Measurements from ENCODE around the gene HPSE. TPM values are rescaled to one million over a fixed set of nuclear protein-coding genes. Genes with fewer than 3 reads are reported as not detected.
A peak's percentile ranks its signal among the peaks of the same experiment; 100 is the strongest.

The HPSE gene
- 1 to 10 TPM; 1.4 to 2.6 (median 1.7) TPM for polyA plus RNA-seq (ENCODE audit: insufficient read depth in 1 of 5, insufficient read length in 5 of 5, low replicate concordance in 1 of 5)
- long read RNA-seq, donor 1: 0 reads
- long read RNA-seq, donor 2: 0 reads
- long read RNA-seq, donor 3: 0 reads
- long read RNA-seq, donor 4, full-length matches to known transcripts: 1 of 1 reads
- long read RNA-seq, donor 4, partial matches to known transcripts: 0 of 1 reads
- long read RNA-seq, donor 4, other reads (novel, unspliced or antisense): 0 of 1 reads
- long read RNA-seq, donor 5: 0 reads
- long read RNA-seq, donor 6: 0 reads
- long read RNA-seq, donor 7, full-length matches to known transcripts: 1 of 1 reads
- long read RNA-seq, donor 7, partial matches to known transcripts: 0 of 1 reads
- long read RNA-seq, donor 7, other reads (novel, unspliced or antisense): 0 of 1 reads
- long read RNA-seq, donor 8: 0 reads

DNA sequence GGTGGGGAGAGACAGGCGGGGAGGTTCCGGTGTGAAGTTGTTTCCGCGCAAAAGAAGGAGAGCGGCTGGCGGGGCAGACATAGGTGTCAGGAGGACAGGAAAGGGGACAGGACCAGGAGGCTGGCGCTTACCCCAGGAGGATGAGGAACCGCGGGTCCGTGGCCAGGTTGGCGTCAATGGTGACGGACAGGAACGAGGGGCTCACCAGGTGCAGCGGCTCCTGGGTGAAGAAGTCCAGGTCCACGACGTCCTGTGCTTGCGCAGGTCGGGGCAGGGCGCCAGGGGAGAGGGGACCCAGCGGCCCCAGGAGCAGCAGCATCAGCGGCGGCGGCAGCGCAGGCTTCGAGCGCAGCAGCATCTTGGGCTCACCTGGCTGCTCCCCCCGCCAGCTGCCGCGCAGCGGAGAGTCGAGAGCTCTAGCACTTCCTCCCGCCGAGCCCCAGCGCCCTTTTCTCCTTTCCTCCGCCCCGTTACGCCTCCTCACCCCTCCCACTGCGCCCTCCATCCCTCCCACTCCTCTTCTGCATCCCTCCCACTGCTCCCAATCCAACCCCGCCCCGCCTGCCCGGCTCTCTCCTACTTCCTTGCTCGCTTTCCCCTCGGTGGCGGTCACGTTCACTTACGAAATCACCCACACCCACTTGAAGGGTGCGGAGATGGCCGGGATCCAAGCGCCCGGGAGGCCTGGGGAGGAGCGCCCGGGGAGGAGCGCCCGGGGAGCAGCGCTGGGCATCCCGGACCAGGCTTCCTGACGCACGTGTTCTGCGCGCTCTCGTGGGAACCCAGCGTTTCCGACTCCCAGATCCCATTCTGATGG lies at the start of gene HPSE:
Gene HPSE, minus strand, starts transcription at position 424 of the 817 bp plus-strand sequence. Its CDS starts 66 bp downstream, at position 358.
- DNase-seq: peak; percentile 69 to 70

DNA sequence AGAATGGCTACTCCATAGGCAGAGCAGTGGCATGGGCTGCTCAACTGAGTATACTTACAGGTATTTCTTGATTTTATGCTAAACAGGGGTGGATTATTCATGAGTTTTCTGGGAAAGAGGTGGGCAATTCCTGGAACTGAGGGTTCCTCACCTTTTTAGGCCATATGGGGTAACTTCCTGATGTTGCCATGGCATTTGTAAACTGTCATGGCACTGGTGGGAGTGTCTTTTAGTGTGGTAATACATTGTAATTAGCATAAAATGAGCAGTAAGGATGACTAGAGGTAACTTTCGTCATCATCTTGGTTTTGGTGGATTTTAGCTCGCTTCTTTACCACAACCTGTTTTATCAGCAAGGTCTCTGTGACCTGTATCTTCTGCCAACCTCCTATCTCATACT lies 48.2 kb upstream of the HPSE start:
- DNase-seq: no peak

DNA sequence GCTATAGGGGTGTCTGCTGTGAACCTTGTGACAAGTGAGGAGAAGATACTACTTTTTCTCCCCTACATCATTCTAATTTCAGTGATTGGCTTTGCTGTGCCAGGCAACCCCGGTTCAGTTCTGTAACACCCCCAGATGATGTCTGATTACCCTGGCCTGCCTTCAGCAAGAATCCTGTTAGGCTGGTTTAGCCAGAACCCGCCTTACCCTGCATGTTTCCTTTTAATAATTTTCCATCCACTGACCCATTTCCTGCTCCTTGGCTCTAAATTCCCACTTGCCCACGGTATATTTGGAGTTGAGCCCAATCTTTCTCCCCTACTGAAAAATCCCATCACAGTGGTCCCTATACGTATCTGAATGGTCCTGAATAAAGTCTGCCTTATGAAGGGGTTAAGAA lies 46.5 kb upstream of the HPSE start:
- no peak for DNase-seq

- no peak for DNase-seq
Measured at GRCh38 chr4:83378419-83378818, 43.8 kb upstream of the HPSE start.

GRCh38 chr4:83372931-83373330 lies 38.3 kb upstream of the HPSE start:
- no peak for DNase-seq

DNA sequence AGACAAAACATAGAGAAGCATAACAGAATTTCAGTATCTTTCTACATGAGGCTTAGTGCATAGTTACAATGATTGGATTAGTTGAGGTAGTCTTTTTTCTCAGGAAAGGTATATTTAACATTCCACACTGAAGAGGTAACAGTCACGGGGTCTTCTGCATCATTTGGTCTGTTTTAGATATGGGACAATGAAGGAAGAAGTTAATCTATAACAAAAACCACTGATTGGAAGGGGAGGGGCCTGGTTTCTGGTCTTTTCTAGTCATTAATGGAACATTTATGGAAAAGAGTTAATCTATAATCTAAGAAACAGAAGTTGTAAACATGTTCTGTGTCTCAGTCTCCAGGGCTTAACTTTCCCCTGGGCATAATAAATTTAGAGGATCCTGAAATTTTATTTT lies 37.3 kb upstream of the HPSE start:
- DNase-seq: no peak

DNA sequence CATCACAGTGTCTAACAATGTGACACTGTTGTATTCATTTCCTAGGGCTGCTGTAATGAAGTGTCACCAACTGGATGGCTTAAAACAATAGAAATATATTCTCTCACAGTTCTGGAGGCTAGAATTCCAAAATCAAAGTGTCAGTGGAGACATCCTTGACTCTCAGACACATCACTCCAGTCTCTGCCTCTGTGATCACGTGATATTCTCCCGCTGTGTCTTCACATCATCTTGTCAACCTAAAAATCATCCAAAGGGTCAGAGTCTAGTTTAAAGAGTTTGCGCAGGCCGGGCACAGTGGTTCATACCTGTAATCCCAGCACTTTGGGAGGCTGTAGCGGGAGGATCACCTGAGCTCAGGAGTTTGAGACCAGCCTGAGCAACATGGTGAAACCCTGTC lies 36.6 kb upstream of the HPSE start:
- DNase-seq: no peak

GRCh38 chr4:83370640-83370906 lies 35.9 kb upstream of the HPSE start:
- no peak for DNase-seq

DNA sequence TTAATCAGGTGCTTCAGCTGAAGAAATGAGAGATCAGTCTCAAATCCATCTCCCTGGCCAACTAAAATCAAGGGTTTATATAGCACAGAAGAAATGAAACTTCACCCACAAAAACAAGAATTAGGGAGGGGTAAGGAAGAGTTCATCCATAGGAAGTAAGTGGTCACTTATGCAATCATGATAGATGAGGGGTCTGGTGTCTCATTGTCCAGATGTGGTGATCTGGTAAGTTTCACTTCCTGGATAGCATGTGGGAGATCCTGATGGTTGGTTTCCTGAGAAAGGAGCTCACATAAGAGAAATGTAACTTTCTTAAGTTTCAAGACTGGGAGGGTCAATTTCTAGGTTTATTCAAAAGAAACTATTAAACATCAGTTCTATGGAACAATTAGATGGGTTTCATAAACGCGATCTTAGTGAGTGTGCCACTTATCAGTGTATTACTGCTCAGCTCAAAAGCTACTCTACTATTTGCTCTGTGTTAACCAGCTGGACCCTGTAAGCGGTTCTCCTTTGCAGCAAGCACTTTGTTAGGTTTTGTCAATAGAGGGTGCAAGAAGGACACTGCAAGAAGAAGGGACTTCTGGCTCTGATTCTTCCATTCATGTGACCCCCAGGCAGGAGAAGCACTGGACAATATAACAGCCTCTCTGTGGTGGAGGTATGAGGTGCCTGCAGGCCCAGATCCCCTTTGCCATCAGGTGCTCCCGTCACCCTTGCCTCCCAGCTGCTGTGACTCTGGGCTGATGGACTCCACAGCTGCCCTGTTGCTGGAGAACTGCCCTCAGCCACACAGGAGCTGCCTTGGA lies 35.4 kb upstream of the HPSE start:
- no peak for DNase-seq

- DNase-seq: no peak
Measured at GRCh38 chr4:83364312-83364711, 29.7 kb upstream of the HPSE start.

GRCh38 chr4:83362492-83363329 lies 28.1 kb upstream of the HPSE start:
- DNase-seq: no peak

- no peak for DNase-seq
Measured at GRCh38 chr4:83361416-83362103, 26.9 kb upstream of the HPSE start.

DNA sequence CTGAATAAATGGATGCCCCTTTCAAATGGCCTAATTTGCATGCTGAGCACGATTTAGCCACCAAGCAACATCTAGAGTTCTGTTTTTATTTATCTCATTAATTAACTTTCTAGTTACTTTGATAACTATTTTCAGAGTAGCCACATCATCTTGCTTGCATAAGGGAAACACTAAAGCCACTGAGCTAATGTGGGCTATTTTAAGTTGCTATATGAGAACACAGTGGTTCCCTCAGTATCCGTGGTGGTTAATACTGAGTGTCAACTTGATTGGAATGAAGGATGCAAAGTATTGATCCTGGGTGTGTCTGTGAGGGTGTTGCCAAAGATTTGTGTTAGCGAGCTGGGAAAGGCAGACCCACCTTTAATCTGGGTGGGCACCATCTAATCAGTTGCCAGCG lies 25.4 kb upstream of the HPSE start:
- DNase-seq: no peak

DNA sequence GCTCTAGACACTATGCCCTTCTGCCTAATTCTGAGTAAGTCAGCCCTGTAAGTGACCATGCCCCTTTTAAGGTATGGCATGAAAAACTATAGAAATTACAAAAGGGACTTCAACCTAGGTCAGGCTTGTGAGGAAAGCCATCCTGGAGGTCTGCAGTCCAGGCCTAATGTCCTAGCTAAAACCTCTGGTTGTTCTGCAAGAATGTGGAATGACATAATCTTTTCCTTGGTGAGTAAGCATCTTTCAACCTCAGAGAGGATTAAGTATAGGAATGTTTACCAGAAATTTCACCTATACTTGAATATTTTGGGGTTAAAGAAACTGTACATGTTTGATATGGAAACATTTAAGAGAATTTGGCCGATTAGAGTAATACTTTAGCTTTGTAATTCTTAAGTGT lies 23.8 kb upstream of the HPSE start:
- DNase-seq: no peak

GRCh38 chr4:83356899-83357661 lies 22.4 kb upstream of the HPSE start:
- peak; percentile 30 to 32 for DNase-seq

DNA sequence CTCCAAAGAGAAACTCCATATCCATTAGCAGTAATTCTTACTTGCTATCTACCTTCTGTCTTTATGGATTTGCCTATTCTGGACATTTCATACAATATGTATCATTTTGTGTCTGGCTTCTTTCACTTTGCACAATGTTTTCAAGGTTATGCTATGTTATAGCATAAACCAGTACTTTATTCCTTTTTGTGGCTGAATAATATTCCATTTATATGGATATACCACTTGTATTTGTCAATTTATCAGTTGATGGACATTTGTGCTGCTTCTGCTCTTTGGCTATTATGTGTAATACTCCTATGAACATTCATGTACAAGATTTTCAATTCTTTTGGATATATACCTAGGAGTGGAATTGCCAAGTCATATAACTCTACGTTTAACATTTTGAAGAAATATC lies 18.9 kb upstream of the HPSE start:
- no peak for DNase-seq

DNA sequence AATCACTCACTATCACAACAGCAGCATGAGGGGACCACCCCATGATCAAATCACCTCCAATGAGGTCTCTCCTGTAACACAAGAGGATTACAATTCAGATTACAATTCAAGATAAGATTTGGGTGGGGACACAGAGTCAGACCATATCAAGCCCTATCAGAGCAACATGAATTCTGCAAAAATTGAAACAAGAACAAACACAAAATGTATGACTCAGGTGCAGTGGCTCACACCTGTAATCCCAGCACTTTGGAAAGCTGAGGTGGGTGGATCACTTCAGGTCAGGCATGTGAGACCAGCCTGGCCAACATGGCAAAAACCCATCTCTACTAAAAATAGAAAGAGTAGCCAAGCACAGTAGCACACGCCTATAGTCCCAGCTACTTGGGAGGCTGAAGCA lies 13.4 kb upstream of the HPSE start:
- no peak for DNase-seq

DNA sequence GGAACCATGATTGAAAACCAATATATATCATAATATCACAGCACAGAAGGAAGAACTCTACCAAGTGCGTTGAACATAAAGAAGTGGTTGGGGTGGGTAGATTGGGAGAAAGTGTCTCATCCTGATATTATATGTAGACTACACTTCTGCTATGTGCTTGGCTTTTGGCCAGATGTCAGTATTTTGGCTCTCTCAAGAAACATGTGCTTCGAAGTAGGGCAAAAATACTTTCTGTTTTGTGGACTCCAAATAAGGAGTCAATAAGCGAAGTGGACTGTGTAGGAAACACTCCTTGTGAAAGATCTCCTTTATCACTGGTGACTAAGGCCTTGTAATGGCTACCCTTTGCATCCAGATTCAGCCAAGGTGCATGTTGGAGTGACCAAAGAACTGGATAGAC lies 7.8 kb upstream of the HPSE start:
- no peak for DNase-seq

GRCh38 chr4:83340692-83341343 lies 6.2 kb upstream of the HPSE start:
- no peak for DNase-seq

DNA sequence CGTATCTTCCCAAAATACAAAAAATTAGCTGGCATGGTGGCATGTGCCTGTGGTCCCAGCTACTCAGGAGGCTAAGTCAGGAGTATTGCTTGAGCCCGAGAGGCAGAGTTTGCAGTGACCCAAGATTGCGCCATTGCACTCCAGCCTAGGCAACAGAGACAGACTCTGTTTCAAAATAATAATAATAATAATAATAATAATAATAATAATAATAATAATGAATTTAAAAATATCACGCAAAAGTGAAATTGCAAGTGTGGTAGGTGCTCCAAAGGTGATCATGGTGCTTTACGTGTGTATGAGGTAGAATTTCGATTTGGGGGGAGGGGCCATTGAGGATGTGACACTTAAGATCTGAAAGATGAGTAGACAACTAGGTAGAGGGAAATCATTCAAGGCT lies 4.9 kb upstream of the HPSE start:
- DNase-seq: no peak
